ENCODE measurements around the gene SERPINB6.
"Not testable (repeated sequence)": the region's sequence is repeated elsewhere in the genome, so short reads cannot be mapped to it uniquely, and the experiment has no call there.

The SERPINB6 gene

GRCh38 chr6:2953098-2953497 lies 18.3 kb downstream of the SERPINB6 start:
- no peak for DNase-seq

GRCh38 chr6:2952557-2953095 lies 18.7 kb downstream of the SERPINB6 start:
- no peak for DNase-seq

- DNase-seq: no peak
These were observed 19.6 kb downstream of the SERPINB6 start for GRCh38 chr6:2951728-2952127.

- no peak for DNase-seq
These were observed 20.7 kb downstream of the SERPINB6 start for GRCh38 chr6:2950713-2951112.

- DNase-seq: no peak
These were observed 21.8 kb downstream of the SERPINB6 start for GRCh38 chr6:2949536-2950083.

- DNase-seq: no peak
These were observed 22.2 kb downstream of the SERPINB6 start for GRCh38 chr6:2949121-2949520.

- DNase-seq: no peak
These were observed 22.9 kb downstream of the SERPINB6 start for GRCh38 chr6:2948228-2949025.

GRCh38 chr6:2947445-2947844 lies 23.9 kb downstream of the SERPINB6 start:
- DNase-seq: no peak

- DNase-seq: no peak
These were observed 26.3 kb downstream of the SERPINB6 start for GRCh38 chr6:2945153-2945452.

- no peak for DNase-seq
These were observed 26.8 kb downstream of the SERPINB6 start for GRCh38 chr6:2944405-2945152.

- DNase-seq: no peak
These were observed 27.8 kb downstream of the SERPINB6 start for GRCh38 chr6:2943564-2943955.

- DNase-seq: no peak
These were observed 28.3 kb downstream of the SERPINB6 start for GRCh38 chr6:2942914-2943563.

GRCh38 chr6:2942116-2942515 lies 29.3 kb downstream of the SERPINB6 start:
- DNase-seq: not testable (repeated sequence)

- no peak for DNase-seq
These were observed 30.5 kb downstream of the SERPINB6 start for GRCh38 chr6:2940851-2941250.

- DNase-seq: no peak
These were observed 31.1 kb downstream of the SERPINB6 start for GRCh38 chr6:2940010-2940850.

- no peak for DNase-seq
These were observed 31.9 kb downstream of the SERPINB6 start for GRCh38 chr6:2939315-2940009.

- DNase-seq: no peak
These were observed 32.7 kb downstream of the SERPINB6 start for GRCh38 chr6:2938632-2939083.

- no peak for DNase-seq
These were observed 33.2 kb downstream of the SERPINB6 start for GRCh38 chr6:2938004-2938631.

GRCh38 chr6:2937627-2938003 lies 33.8 kb downstream of the SERPINB6 start:
- no peak for DNase-seq

GRCh38 chr6:2935566-2936291 lies 35.6 kb downstream of the SERPINB6 start:
- DNase-seq: no peak
